Loucy (cell line): ENCODE results near the gene SERGEF.

ENCODE experiments used
- CTCF ChIP-seq: fragments of 200-600 bp; sonication (generic); conservative IDR thresholded peaks from 2 replicates; pipeline ENCODE4 v1.5.1; 2014; ENCODE audit warnings: mild to moderate bottlenecking, antibody characterized with exemption, low read length
- EZH2phosphoT487 ChIP-seq: fragments of 200-600 bp; IDR thresholded peaks from 2 replicates; pipeline ENCODE4 v1.6.1; 2018; ENCODE audit warnings: antibody characterized with exemption, mild to moderate bottlenecking, moderate library complexity, borderline replicate concordance

GRCh38 chr11:17958446-17958845, 54.4 kb downstream of the SERGEF start:
- TF ChIP-seq CTCF (no peak), EZH2phosphoT487 (no peak)
